SIG-M5 (cell line): Measurements from ENCODE around the gene EBF4.
"Not testable (repeated sequence)": the region's sequence is repeated elsewhere in the genome, so short reads cannot be mapped to it uniquely, and the experiment has no call there.

ENCODE experiments used
- DNase-seq: peaks from one replicate; lab custom pipeline; 2025; lab: John Stamatoyannopoulos, UW

The EBF4 gene

DNA sequence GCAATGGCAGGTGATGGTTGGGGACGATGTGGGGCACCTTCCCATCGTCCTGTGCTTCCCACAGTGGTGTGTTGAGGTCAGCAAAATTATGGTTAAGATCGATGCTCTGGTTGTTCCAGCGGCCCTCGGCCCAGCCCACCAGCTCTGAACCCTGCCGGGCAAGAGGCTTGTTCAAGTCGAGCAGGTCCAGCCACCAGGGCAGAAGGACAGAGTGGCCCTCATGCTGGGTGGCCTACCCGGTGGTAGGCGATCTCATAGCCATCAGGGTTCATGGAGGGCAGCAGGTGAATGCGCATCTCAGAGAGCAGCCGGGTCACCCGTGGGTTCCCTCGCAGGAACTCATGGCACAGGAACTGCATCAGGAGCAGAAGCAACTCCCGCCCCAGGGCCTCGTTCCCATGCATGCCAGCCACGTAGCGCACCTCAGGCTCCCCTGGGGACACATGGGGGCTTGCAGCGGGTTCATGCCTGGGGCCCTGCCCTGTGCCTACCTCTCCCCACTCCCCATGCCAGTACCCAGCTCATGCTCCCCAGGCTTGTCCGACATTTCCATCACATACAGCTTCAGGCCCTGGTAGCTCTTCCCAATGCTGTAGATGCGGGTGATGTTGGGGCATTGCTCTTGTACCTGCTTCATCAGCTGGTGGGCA is 103.6 kb downstream of the EBF4 start:
- no peak for DNase-seq

DNA sequence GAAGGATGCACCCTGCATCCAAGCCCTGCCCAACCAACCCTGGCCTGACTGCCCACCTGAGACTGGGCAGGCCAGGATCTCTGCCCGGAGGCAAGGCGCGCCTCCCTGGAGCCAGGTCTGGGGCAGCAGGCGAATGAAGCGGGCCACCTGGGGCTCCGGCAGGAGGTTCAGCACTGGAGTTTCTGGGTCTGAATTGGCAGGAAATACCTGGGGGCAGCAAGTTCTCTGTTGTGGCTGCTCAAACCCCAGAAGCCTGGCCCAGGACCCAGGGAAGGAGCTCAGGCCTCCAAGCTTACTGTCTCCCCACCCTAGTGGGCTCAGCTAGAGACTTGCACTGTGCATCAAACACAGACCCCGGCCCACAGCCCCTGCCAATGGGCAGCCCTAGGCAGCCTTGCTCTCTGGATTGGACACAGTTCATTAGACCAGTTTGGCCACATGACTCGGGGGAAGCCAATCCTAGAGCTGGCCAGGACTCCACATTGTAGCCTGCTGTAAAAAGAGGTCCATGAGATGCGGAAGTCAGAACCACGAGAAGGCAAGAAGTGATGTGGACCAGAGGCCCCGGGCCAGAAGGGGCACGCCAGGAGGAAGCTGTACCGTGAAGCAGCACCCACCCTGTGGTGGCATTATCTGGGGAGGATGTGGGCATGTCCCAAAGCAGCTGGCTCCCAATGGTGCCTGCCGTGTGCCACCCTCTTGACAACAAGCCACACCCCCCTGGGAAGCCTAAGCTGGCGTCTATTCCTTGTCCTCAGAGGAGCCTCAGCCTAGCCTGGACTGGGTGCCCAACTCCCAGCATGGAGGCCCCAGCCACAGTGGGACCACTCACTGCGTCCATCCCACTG is 104.8 kb downstream of the EBF4 start:
- no peak for DNase-seq

DNA sequence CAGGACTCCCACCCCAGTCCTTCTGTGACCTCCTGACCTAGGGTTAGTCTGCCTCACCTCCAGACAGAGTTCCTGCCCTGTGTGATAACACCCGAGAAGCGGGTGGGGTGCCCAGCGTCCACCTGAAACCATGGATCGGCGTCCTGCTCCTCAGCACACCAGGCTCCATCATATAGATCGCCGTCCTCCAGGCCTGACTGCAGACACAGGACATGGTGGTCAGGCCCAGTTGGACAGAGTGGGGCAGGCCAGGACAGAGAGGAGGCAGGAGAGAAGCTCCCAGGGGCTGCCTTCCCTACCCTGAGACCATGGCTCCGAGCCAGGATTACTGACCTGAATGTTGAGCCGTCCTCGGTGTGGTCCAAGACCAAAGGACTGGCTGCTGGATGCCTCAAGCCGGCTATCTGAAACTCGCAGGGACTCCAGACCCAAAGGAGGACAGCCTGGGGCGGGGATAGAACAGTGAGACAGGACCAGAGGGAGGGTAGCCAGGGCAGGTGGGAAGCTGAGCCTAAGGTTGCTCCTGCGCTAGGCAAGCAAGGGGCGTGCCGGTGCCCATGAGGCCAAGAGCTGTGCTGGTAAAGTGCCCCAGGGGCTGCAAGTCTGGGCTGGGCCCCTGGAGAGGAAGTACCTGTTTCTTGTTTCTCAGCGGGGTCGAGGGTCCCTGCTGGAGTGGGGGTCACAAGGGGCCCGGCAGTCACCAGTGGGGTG is 105.7 kb downstream of the EBF4 start:
- no peak for DNase-seq

DNA sequence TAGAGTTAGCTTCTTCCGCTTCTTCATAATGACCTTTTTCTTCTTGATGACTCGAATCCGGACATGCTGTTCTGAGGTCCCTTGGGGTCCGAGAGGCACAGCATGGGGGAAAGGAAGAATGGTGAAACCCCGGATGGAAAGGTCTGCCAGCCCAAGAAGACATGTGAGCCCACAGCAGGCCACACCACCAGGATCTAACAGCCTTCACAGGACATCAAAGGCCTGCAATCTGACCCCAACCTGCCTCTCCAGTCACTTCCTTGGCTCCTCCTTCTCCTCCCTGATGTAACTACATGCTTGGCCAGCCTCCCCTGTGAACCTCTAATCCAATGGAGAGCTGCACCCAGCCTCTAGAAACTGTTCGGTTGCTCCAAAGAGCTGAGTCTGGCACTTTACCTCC is 106.2 kb downstream of the EBF4 start:
- DNase-seq = no peak

DNA sequence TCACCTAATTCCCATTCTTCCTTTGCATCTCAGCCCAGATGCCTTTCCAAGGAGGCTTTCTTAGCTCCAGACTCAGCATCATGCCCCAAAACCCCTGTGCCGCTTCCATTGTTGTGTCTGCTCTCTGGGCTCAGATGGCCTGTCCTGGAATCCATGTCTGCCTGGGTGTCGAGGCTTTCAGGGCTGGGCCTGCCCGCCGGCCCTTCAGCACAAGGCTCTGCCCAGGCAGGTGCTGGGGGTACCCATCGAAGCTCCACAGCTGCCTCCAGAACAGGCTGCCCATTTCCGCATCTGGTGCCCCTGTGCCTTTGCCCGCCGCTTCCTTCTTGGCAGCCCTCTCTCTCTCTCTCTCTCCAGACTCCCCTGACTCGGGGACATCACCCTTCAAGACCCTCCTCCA is 106.7 kb downstream of the EBF4 start:
- no peak for DNase-seq

DNA sequence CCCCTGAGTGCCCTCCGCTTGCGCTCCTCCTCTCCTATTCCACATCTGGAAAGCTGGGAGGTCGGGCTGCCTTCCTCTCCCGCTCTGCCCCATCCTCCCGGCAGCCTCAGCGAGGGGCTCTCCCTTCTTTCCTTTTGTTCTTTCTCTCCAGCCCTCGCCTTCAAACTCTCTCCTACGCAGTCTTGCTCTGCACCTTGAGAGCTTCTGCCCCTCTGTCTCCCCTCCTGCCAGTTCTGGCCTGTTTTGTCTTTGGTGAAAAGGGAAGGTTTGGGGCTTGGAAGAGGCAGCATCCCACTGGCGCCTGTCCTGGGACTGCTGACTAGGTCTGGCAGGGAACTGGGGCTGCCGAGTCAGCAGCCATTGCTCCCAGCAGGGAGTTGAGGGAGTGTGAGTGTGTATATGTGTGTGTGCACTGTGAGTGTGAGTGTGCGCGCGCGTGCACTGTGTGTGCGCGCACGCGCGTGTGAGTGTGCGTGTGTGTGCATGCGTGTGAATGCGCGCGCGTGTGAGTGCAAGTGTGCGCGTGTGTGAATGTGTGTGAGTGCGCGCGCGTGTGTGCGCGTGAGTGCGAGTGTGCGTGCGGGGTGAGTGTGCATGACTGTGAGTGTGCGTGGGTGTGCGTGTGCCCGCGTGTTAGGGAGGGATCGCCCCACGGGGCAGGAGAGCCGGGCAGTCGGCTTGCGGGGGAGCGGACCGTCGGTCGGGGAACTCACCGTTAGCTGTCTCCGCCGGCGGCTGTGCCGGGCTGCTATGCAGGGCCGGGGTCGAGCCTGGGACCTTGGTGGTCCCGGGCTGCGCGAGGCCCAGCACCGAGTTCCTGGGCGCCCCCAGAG is 107.3 kb downstream of the EBF4 start:
- DNase-seq = no peak

DNA sequence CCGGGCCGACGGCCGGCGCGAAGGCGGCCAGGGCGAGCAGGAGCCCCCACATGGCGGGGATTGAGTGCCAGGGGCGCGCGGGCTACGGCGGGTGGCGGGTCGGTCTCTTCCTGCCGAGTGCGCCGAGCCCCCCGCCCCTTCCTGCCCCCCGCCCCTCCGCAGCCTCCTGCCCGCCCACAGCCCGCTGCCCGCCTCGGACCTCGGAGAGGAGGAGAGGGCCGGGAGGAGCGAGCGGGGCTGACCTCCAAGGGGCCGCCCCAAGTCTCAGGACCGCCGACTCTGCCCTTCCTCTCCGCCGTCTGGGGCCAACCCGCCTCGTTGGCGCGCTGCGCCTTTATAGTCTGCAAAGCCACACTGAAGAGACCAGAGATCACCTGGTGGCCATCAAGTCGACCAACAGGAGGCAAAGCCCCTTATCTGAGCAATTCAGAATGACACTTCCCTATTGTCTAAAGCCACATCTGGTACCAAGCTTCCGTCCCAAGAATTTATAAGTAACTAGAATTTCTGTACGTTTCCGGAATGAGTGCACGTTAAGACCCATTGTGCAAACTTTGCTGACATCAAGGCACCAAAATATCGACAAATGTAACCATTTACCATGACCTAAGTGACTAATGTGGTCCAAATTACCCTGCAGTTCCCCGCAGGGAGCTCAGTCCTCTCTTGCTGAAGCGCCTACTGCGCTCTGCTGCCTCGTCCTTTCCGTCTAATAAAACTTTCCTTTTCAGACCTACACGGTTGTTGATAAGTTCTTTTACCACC is 108.1 kb downstream of the EBF4 start, which contains the start of gene CPXM1:
Gene CPXM1 (minus strand): TSS at position 107 of the 765 bp plus-strand sequence. CDS start 55 bp downstream, at position 52.
- peak; percentile 95 for DNase-seq

DNA sequence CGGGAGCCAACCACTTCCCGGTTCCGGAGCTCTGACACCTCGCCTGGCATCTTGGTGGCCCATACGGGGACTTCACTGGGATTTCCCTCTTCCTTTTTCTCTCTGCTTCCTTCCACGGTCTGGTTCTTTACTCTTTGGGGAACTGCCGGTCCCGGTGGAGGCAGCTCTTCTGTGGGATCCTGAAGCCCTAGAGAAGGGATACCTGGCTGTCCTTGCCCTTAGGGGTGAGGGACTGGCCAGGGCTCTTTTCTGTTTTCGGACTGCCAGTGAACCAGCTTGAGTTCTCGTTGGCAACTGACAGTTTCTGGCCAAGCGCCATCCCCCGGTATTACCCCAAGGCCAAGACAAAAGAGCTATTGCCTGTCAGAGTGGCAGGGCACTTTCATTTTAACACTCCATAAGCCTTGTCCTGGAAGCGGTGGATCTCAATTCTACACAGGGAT is 108.7 kb downstream of the EBF4 start:
- DNase-seq = no peak

DNA sequence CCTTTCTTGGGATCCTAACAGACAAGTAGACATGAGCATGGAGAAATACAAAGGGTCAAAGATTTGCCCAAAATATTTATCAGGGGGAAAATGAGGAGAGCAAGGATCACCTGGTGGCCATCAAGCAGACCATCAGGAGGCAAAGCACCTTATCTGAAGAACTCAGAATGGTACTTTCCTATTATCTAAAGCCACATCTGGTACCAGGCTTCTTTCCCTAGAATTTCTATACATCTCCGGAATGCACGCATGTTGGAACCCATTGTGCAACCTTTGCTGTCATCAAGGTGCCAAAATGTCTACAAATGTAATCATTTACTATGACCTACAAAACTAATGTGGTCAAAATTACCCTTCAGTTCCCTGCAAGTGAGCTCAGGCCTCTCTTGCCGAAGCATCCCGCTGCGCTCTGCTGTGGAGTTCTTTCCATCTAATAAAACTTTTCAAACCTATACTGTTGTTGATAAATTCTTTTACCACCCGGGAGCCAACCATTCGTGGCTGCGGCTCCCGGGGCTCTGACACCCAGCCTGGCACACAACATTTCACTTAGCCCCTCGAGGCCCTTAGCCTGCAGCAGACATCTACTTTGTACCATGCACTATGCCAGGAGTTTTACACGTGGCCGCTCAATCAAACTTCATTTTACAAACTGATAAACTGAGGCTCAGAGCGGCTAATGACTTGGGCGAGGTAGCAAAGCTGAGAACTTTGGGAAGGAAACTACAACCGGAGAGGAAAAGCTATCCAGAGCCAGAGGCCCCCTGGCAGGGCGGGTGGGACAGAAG is 111.7 kb downstream of the EBF4 start:
- DNase-seq = no peak

DNA sequence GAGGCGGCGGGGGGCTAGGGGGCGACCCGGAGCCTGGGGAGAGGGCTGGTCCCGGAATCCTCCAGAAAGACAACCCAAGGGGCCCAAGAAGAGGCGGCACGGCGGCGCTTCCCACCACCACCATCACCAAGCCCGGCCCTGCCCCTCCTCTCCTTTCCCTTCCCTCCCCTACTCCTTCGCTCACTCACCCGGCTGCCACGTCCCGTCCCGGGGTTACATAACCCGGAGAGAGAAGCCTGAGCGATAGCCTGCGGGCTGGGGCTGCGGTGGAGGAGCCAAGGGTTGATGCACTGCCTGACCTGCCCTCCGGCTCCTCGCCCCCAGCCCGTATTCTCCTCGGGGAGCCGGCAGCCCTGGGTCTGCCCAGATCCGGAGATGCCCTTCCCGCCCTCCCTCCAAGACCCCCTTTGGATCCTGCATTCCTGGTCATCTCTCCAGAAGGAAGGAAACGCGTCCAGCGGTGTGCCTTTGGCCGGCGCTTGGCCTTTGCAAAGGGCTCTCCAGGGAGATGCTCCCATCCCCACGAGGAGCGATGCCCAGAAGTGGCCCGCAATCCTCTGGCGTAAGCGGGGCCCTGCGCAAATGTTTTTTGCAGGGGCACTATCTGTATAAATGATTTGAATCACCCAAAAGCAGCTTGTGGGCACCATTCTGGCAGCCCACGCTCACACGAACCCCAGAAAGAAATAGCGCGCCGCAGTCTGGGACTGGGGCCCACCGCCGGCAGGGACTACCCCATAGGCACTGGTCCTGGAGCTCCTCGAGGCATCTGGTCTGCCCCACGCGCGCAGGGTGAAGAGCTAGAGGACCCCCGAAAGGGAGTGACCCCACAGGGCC is 112.5 kb downstream of the EBF4 start:
- DNase-seq = no peak

DNA sequence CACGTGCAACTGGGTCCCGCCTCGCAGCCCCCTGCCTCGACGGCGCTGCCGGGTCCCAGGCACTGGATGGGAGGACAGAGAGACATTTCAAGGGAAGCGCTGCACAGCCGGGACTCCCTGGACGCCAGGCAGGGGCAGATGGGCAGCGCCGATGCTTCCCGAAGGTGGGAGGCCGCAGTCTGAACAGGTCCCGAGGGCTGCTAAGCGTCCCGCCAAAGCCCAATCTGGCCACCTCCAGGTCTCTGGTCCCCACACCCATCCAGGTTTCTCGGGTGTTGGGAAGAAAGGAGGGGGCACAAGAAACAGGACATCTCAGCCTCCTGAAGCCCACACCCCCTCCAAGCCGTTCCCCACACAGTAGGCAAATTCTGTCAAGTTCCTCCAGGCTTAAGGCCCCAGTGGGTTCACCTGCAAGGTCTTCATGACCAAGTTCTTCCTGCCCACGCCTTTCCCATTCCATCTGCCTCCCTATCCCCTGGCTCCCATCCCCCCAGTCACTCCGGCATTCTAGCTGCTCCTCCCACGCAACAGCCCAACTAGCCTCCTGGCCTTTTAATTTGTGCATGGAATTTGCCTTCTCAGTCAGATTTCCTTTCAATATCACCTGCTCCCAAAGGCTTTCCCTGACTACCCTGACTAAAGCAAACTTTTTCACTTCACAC is 113.2 kb downstream of the EBF4 start:
- DNase-seq = no peak

DNA sequence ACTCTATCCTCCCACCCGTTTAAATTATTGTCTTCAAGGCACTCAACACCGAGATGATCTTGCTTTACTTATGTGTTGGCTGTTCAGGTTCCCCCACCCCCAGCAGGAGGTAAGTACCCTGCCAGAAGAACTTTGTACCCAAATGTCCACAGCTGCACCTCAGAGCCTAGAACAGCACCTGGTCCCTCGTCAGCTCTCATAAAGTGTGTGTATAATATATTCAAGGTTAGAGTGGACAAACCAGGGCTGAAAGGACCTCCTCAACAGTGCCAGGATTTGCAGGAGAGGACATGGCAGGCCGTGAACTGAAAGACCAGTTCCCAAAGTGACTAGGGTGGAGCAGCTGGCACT is 113.7 kb downstream of the EBF4 start:
- DNase-seq = no peak

DNA sequence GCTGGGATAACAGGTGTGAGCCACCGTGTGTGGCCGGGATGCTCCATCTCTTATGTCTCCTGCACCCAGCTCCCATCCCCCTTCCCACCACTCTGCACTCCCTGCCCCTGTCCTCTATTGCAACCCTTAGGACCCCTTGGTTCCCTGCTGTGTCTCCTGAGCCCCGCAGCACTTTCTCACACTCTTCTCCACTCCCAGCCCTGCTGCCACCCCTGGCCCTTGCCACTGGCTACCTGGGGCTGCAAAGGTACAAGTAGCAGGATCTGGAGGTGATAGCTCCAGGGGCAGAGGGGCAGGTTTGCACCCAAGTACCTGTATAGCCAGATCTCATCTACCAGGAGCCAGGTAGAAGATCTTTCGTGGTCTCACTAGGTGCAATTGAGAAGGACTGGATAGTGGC is 114.4 kb downstream of the EBF4 start:
- DNase-seq = no peak

DNA sequence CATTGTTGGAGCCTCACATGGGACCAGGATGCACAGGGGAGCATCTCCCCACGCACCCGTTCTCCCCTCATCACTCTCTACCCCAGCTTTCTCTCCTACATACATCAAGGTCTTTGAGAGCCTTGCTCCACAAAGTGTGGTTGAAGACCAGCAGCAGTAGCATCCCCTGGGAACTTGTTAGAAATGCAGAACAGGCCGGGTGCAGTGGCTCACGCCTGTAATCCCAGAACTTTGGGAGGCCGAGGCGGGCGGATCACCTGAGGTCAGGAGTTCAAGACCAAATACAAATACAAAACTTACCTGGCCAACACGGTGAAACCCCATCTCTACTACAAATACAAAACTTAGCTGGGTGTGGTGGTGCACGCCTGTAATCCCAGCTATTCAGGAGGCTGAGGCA is 115.3 kb downstream of the EBF4 start:
- DNase-seq = not testable (repeated sequence)

DNA sequence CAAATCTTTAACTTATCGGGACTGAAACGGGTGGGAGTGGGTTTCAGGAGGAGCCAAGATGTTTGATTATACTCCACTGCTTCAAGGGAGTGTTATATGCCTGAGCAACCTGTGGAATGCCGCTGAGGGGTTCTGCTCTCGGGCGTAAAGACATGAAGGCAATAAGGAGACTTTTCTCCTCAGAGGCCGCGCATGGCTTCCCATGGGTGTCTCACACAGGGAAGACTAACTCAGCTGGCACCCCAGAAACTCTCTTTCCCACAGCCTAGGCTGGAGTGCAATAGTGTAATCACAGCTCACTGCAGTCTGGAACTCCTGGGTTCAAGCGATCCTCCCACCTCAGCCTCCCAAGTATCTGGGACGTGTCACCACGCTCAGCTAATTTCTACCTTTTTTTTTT is 117.1 kb downstream of the EBF4 start:
- no peak for DNase-seq
